ENCODE measurements around the gene SHISA7.

SHISA7 gene

DNA sequence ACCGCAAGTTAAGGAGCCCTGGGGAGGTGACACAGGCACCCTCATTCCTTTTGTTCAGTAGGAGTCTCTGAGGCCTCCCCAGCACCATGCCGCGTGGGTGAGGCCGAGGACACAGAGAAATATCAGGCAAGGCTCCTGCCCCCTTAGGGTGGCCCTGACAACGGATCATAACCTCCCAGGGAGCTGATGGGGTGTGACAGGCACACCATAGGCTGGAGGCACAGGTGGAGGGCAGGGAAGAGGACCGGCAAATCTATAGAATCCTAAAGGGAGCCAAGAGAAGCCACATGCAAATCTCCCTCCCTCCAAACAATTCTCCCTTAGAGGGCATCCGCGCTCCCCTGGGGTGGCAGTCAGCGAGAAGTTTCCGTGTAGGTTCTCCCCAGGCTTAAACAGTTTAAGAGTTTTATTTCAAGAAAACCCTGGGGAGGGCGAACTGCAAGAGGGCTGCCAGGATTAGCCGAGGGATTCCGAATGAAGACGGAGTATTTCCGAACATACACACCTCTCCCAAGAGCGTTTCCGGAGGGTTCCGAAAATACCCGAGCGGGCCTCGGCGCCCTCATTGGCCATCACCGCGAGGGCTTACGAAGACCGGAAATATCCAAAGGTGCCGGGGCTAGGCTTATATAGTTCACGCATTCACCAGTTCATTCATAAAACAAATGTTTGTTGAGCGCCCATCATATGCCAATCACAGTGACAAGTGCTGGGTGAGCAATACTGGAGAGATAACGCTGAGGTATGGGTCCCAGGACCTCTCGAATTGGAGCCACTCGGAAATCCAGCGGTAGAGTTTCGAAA is 58.0 kb downstream of the SHISA7 start:
- Histone ChIP-seq H3K9me3 (ENCODE audit: control extremely low read depth in 1 of 5, control insufficient read depth in 4 of 5, insufficient read depth in 2 of 5, low read depth in 1 of 5, low read length in 4 of 5) (no peaks in the 10 kb centered on the region), H3K4me1 (ENCODE audit: control extremely low read depth in 1 of 4, control insufficient read depth in 4 of 4, insufficient read depth in 4 of 4, low read length in 3 of 4) (peaks cover 0 to 62% (median 54%) of the 10 kb centered on the region in 4 experiments), H3K4me3 (ENCODE audit: control insufficient read depth in 1 of 7, extremely low read depth in 1 of 7, insufficient read depth in 4 of 7, low read depth in 2 of 7, low read length in 6 of 7) (peak overlapping the region; percentile 15 to 99 (median 99)), H3K27me3 (replicated peaks in 2 of 5; ENCODE audit: control insufficient read depth in 4 of 5, insufficient read depth in 5 of 5, low read length in 4 of 5) (no peaks in the 10 kb centered on the region), H3K27ac (ENCODE audit: insufficient read depth in 1 of 2, low read depth in 1 of 2, low read length in 2 of 2, poor library complexity in 1 of 2, severe bottlenecking in 2 of 2) (peak overlapping the region; percentile 80 to 95), H3K36me3 (ENCODE audit: control insufficient read depth in 4 of 4, insufficient read depth in 4 of 4, low read length in 3 of 4) (peaks cover 5 to 38% (median 31%) of the 10 kb centered on the region in 4 experiments)
- CTCF ChIA-PET: interaction anchor here (0.5 to 4.8 kb wide), 16 partner anchors 10 to 244 kb away, joined by 3 to 37 read pairs (median 5); partner anchors contain the start of genes KMT5C and PPP6R1
- POLR2A ChIA-PET: interaction anchor here (0.6 to 1.5 kb wide), 4 partner anchors 18 to 466 kb away, joined by 3 to 6 read pairs (median 4); partner anchors contain the start of gene KMT5C
- 4% methylated on average over 28 of the region's 34 CpGs for WGBS (ENCODE audit: insufficient coverage)
- peak; percentile 92 to 96 (median 96) for DNase-seq

DNA sequence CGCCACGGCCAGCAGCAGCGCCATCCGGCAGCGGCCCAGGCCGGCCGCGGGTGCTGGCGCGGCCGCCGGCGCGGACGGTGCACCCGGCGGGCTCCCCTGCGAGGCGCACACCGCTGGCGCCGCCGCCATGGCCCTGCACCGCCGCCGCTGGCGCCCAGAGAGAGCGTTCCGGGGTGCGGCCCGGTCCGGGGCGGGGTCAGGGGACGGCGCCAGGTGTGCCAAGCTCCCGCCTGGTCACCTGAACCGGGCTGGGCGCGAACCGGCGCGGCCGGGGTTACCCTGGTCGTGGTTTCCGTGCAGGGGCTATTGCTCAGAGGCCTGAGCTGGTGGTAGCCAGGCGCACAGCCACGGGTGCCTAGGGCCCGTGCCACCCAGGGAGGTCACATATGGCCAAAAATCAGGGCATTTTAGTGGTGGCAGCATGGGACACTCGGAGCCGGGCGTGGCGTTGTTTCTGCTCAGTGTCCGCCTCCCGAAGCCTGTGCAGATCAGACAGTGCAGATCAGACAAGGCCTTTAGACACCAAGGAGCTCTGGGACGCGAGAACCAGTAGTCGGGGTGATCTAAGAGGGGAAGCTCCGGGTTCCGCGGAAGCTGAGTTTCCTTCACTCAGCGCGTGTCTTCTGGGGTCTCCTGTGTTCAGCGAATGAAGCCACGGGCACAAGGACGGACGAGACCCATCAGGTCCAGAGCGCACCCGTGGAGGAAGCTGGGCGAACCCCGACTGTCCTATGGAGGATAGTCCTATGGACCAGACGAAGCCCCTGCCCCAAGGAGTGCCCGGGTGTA is 58.8 kb downstream of the SHISA7 start, which contains the start of gene TMEM238:
TMEM238 (minus strand) TSS at position 162 of the 789 bp plus-strand sequence; CDS start at position 129, 33 bp downstream.
- H3K4me3 ChIP-seq (ENCODE audit: control insufficient read depth in 1 of 7, extremely low read depth in 1 of 7, insufficient read depth in 4 of 7, low read depth in 2 of 7, low read length in 6 of 7): peak within 1 kb of the TSS; percentile 56 to 99 (median 99)
- H3K4me1 ChIP-seq (ENCODE audit: control extremely low read depth in 1 of 4, control insufficient read depth in 4 of 4, insufficient read depth in 4 of 4, low read length in 3 of 4): peaks cover 0 to 57% (median 52%) of the 10 kb centered on the region in 4 experiments
- CTCF ChIA-PET: interaction anchor here (0.5 to 3.1 kb wide), 18 partner anchors 9 to 244 kb away, joined by 3 to 37 read pairs (median 5); partner anchors contain the start of genes KMT5C and PPP6R1
- POLR2A ChIA-PET: interaction anchor here (0.6 to 1.5 kb wide), 9 partner anchors 11 to 730 kb away, joined by 3 to 11 read pairs (median 4); partner anchors contain the start of genes KMT5C, PPP6R1 and UBE2S
- H3K27ac ChIP-seq (ENCODE audit: insufficient read depth in 1 of 2, low read depth in 1 of 2, low read length in 2 of 2, poor library complexity in 1 of 2, severe bottlenecking in 2 of 2): peak within 1 kb of the TSS; percentile 80 to 95
- WGBS (ENCODE audit: insufficient coverage): 11% methylated on average over 44 of the region's 72 CpGs
- no peaks in the 10 kb centered on the region for H3K27me3 ChIP-seq (replicated peaks in 2 of 5; ENCODE audit: control insufficient read depth in 4 of 5, insufficient read depth in 5 of 5, low read length in 4 of 5)
- peak; percentile 25 to 63 (median 48) for DNase-seq
- H3K9me3 ChIP-seq (ENCODE audit: control extremely low read depth in 1 of 5, control insufficient read depth in 4 of 5, insufficient read depth in 2 of 5, low read depth in 1 of 5, low read length in 4 of 5): no peaks in the 10 kb centered on the region
- H3K36me3 ChIP-seq (ENCODE audit: control insufficient read depth in 4 of 4, insufficient read depth in 4 of 4, low read length in 3 of 4): peaks cover 2 to 30% (median 25%) of the 10 kb centered on the region in 4 experiments

DNA sequence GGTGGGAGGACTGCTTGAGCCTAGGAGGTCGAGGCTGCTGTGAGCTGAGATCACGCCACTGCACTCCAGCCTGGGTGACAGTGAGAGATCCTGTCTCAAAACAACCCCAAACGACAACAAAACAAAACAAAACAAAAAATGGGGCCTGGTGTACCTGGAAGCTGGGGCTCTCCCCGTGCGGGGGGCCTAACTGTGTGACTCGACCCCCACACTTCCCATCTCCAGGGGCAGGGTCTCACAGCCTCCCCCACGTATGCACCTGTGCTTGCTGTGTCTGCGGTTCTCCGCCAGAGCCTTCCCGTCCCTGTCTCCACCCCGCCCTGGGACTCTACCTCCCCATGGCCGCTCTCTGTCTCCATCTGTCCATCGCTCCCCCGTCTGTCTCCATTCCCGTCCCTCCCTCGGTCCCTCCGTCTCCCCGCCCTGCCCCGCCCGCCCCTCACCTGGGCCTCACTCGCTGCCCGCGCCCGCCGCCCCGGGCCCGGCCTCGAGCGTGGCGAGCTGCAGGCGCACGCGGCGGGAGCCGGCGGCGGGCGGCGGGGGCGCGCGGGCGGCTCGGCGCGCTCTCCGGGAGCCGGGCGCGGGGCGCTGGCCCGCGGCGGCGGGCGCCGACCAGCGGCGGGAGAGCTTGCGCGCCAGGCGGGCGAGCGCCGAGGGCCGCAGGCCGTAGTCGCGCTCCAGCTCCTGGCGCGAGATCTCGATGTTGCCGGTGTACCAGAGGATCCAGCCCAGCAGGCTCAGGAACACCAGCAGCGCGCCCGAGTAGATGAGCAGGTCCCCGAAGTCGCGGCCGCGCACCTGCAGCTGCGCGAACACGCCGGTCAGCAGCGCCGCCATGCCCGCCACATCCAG is 59.6 kb downstream of the SHISA7 start:
- Histone ChIP-seq H3K4me3 (ENCODE audit: control insufficient read depth in 1 of 7, extremely low read depth in 1 of 7, insufficient read depth in 4 of 7, low read depth in 2 of 7, low read length in 6 of 7) (peak overlapping the region; percentile 54 to 99 (median 99)), H3K9me3 (ENCODE audit: control extremely low read depth in 1 of 5, control insufficient read depth in 4 of 5, insufficient read depth in 2 of 5, low read depth in 1 of 5, low read length in 4 of 5) (no peaks in the 10 kb centered on the region), H3K27me3 (replicated peaks in 2 of 5; ENCODE audit: control insufficient read depth in 4 of 5, insufficient read depth in 5 of 5, low read length in 4 of 5) (no peaks in the 10 kb centered on the region), H3K27ac (ENCODE audit: insufficient read depth in 1 of 2, low read depth in 1 of 2, low read length in 2 of 2, poor library complexity in 1 of 2, severe bottlenecking in 2 of 2) (peak overlapping the region in 1 of 2 experiments; percentile 58), H3K36me3 (ENCODE audit: control insufficient read depth in 4 of 4, insufficient read depth in 4 of 4, low read length in 3 of 4) (peaks cover 2 to 22% (median 18%) of the 10 kb centered on the region in 4 experiments), H3K4me1 (ENCODE audit: control extremely low read depth in 1 of 4, control insufficient read depth in 4 of 4, insufficient read depth in 4 of 4, low read length in 3 of 4) (peaks cover 0 to 49% (median 48%) of the 10 kb centered on the region in 4 experiments)
- CTCF ChIA-PET: interaction anchor here (0.5 to 3.1 kb wide), 19 partner anchors 14 to 243 kb away, joined by 3 to 37 read pairs (median 5); partner anchors contain the start of genes KMT5C and PPP6R1
- POLR2A ChIA-PET: interaction anchor here (0.5 to 1.5 kb wide), 10 partner anchors 11 to 731 kb away, joined by 3 to 11 read pairs (median 4); partner anchors contain the start of genes KMT5C, PPP6R1 and UBE2S
- 2% methylated on average over 66 of the region's 88 CpGs for WGBS (ENCODE audit: insufficient coverage)
- peak; percentile 71 to 85 (median 83) for DNase-seq

DNA sequence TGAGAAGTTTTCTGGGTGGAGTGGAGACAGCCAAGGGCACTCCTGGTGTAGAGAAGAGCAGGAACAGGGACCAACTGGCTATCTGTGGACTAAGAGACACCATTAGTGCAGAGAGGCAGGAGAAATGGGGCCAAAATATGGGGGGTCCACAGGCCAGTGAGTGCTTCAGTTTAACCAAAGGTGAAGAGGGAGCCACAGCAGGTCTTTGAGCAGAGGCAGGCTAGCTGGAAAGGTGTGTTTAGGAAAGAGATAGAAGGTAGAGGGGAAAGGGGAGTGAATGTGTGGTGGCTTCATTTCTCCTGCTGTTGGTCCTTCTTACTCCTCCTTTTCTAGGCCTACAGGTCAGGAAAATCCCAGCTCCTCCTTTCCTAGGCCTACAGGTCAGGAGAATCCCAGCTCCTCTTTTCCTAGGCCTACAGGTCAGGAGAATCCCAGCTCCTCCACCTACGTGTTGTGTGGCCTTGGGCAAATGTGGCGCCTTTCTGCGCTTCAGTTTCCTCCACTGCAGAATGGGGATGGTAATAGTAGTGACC is 60.5 kb downstream of the SHISA7 start:
- DNase-seq: no peak
- Histone ChIP-seq H3K36me3 (ENCODE audit: control insufficient read depth in 4 of 4, insufficient read depth in 4 of 4, low read length in 3 of 4) (peaks cover 2 to 13% (median 10%) of the 10 kb centered on the region in 4 experiments), H3K27me3 (replicated peaks in 2 of 5; ENCODE audit: control insufficient read depth in 4 of 5, insufficient read depth in 5 of 5, low read length in 4 of 5) (peaks cover 0 to 5% (median 0%) of the 10 kb centered on the region in 5 experiments), H3K27ac (ENCODE audit: insufficient read depth in 1 of 2, low read depth in 1 of 2, low read length in 2 of 2, poor library complexity in 1 of 2, severe bottlenecking in 2 of 2) (peak overlapping the region in 1 of 2 experiments; percentile 58), H3K4me3 (ENCODE audit: control insufficient read depth in 1 of 7, extremely low read depth in 1 of 7, insufficient read depth in 4 of 7, low read depth in 2 of 7, low read length in 6 of 7) (peak overlapping the region in 2 of 7 experiments; percentile 60 to 99), H3K9me3 (ENCODE audit: control extremely low read depth in 1 of 5, control insufficient read depth in 4 of 5, insufficient read depth in 2 of 5, low read depth in 1 of 5, low read length in 4 of 5) (no peaks in the 10 kb centered on the region), H3K4me1 (ENCODE audit: control extremely low read depth in 1 of 4, control insufficient read depth in 4 of 4, insufficient read depth in 4 of 4, low read length in 3 of 4) (peaks cover 0 to 39% (median 38%) of the 10 kb centered on the region in 4 experiments)
- ChIA-PET CTCF (interaction anchor here (0.8 to 3.1 kb wide), 9 partner anchors 30 to 181 kb away, joined by 3 to 37 read pairs (median 5); partner anchors contain the start of gene KMT5C), POLR2A (interaction anchor here (0.5 to 1.4 kb wide), 2 partner anchors 81 to 113 kb away, joined by 3 read pairs; no protein-coding TSS in a partner anchor)
- 100% methylated on average over 1 of the region's 3 CpGs for WGBS (ENCODE audit: insufficient coverage)

DNA sequence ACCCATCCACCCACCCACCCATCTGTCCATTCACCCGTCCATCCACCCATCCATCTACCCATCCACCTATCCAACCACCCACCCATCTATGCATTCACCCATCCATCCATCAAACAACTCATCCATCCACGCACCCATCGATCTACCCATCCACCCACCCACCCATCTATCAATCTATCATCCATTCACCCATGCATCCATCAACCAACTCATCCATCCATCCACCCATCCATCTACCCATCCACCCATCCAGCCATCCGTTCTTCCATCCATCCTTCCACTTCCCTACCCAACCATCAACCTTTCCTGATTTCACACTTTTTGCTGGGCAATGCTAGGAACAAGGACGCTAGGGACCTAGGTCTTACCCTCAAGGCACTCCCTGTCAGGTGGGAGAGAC is 61.1 kb downstream of the SHISA7 start:
- Histone ChIP-seq H3K27me3 (replicated peaks in 2 of 5; ENCODE audit: control insufficient read depth in 4 of 5, insufficient read depth in 5 of 5, low read length in 4 of 5) (peaks cover 0 to 9% (median 0%) of the 10 kb centered on the region in 5 experiments), H3K9me3 (ENCODE audit: control extremely low read depth in 1 of 5, control insufficient read depth in 4 of 5, insufficient read depth in 2 of 5, low read depth in 1 of 5, low read length in 4 of 5) (no peaks in the 10 kb centered on the region), H3K4me3 (ENCODE audit: control insufficient read depth in 1 of 7, extremely low read depth in 1 of 7, insufficient read depth in 4 of 7, low read depth in 2 of 7, low read length in 6 of 7) (no peak overlapping the region), H3K27ac (ENCODE audit: insufficient read depth in 1 of 2, low read depth in 1 of 2, low read length in 2 of 2, poor library complexity in 1 of 2, severe bottlenecking in 2 of 2) (no peak overlapping the region), H3K4me1 (ENCODE audit: control extremely low read depth in 1 of 4, control insufficient read depth in 4 of 4, insufficient read depth in 4 of 4, low read length in 3 of 4) (peaks cover 0 to 34% (median 33%) of the 10 kb centered on the region in 4 experiments), H3K36me3 (ENCODE audit: control insufficient read depth in 4 of 4, insufficient read depth in 4 of 4, low read length in 3 of 4) (peaks cover 0 to 7% (median 4%) of the 10 kb centered on the region in 4 experiments)
- POLR2A ChIA-PET: no interaction called here
- CTCF ChIA-PET: no interaction called here
- WGBS (ENCODE audit: insufficient coverage): 92% methylated on average over 5 of the region's 5 CpGs
- DNase-seq: no peak

DNA sequence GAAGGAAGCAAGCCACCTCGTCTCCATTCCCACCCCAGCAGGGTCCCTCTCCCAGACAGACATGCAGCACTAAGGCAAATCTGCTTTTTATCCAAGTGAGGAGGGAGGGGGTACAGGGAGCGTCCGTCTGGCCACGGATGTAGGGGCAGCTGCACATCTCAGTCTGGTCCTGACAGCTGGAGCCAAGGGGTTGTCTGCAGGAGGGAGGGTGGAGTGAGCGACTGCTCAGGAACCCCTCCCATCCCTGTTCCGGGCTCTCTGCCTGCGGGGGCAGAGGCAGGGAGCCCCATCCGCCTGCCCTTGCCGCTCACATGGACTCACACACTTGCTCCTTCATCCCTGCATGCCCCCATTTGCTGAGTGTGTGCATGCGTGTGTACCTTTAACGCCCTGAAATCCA is 63.9 kb downstream of the SHISA7 start:
- Histone ChIP-seq H3K9me3 (ENCODE audit: control extremely low read depth in 1 of 5, control insufficient read depth in 4 of 5, insufficient read depth in 2 of 5, low read depth in 1 of 5, low read length in 4 of 5) (no peaks in the 10 kb centered on the region), H3K27me3 (replicated peaks in 2 of 5; ENCODE audit: control insufficient read depth in 4 of 5, insufficient read depth in 5 of 5, low read length in 4 of 5) (peaks cover 0 to 35% (median 6%) of the 10 kb centered on the region in 5 experiments), H3K4me1 (ENCODE audit: control extremely low read depth in 1 of 4, control insufficient read depth in 4 of 4, insufficient read depth in 4 of 4, low read length in 3 of 4) (peaks cover 0 to 15% (median 11%) of the 10 kb centered on the region in 4 experiments), H3K4me3 (ENCODE audit: control insufficient read depth in 1 of 7, extremely low read depth in 1 of 7, insufficient read depth in 4 of 7, low read depth in 2 of 7, low read length in 6 of 7) (no peak overlapping the region), H3K36me3 (ENCODE audit: control insufficient read depth in 4 of 4, insufficient read depth in 4 of 4, low read length in 3 of 4) (no peaks in the 10 kb centered on the region), H3K27ac (ENCODE audit: insufficient read depth in 1 of 2, low read depth in 1 of 2, low read length in 2 of 2, poor library complexity in 1 of 2, severe bottlenecking in 2 of 2) (no peak overlapping the region)
- no peak for DNase-seq
- CTCF ChIA-PET: no interaction called here
- WGBS (ENCODE audit: insufficient coverage): 100% methylated on average over 1 of the region's 11 CpGs
- POLR2A ChIA-PET: no interaction called here
